H9 (cell line): ENCODE measurements around the gene AP2A2. TPM values are rescaled to one million over a fixed set of nuclear protein-coding genes. Genes with fewer than 3 reads are reported as not detected.
A peak's percentile ranks its signal among the peaks of the same experiment; 100 is the strongest.

Source experiments
- DNase-seq: peaks from one replicate; pipeline ENCODE4 v3.0.0-alpha.2; 2017
- H2AFZ ChIP-seq: one replicate; pipeline ENCODE4 v1.6.1; 2013; ENCODE audit warnings: mild to moderate bottlenecking, low read length, control low read depth, moderate library complexity
- H2AK5ac ChIP-seq: 2 replicates; pipeline ENCODE4 v1.6.1; 2013; ENCODE audit warnings: low read length, control low read depth, mixed read lengths; ENCODE audit not compliant: insufficient read length
- H2BK120ac ChIP-seq: one replicate; pipeline ENCODE4 v1.6.1; 2013; ENCODE audit warnings: low read depth, mild to moderate bottlenecking, low read length, control low read depth, inconsistent platforms; ENCODE audit not compliant: poor library complexity, severe bottlenecking
- H2BK12ac ChIP-seq: 2 replicates; pipeline ENCODE4 v1.6.1; 2013; ENCODE audit warnings: low read length, control low read depth, mixed read lengths, low read depth; ENCODE audit not compliant: insufficient read length
- H2BK15ac ChIP-seq: 2 replicates; pipeline ENCODE4 v1.6.1; 2013; ENCODE audit warnings: low read depth, low read length, control low read depth
- H2BK20ac ChIP-seq: one replicate; pipeline ENCODE4 v1.6.1; 2013; ENCODE audit warnings: low read depth, mild to moderate bottlenecking, low read length, control low read depth, inconsistent platforms; ENCODE audit not compliant: poor library complexity, severe bottlenecking
- H2BK5ac ChIP-seq: 2 replicates; pipeline ENCODE4 v1.6.1; 2013; ENCODE audit warnings: low read length, control low read depth, mixed read lengths; ENCODE audit not compliant: insufficient read length
- H3K14ac ChIP-seq: 2 replicates; pipeline ENCODE4 v1.6.1; 2013; ENCODE audit warnings: low read length, control low read depth; ENCODE audit not compliant: insufficient read depth
- H3K18ac ChIP-seq: 2 replicates; pipeline ENCODE4 v1.6.1; 2013; ENCODE audit warnings: low read depth, mild to moderate bottlenecking, mixed read lengths, low read length, control low read depth; ENCODE audit not compliant: insufficient read length
- H3K23ac ChIP-seq: 2 replicates; pipeline ENCODE4 v1.6.1; 2013; ENCODE audit warnings: low read length, control low read depth, mixed read lengths, low read depth; ENCODE audit not compliant: insufficient read length
- H3K23me2 ChIP-seq: 2 replicates; pipeline ENCODE4 v1.6.1; 2013; ENCODE audit warnings: low read depth, mild to moderate bottlenecking, mixed read lengths, low read length, control low read depth; ENCODE audit not compliant: insufficient read length, poor library complexity, severe bottlenecking
- H3K27ac ChIP-seq: 2 replicates; pipeline ENCODE4 v1.5.1; 2013; ENCODE audit warnings: low read length, control low read depth, mixed read lengths, low read depth; ENCODE audit not compliant: insufficient read length
- H3K27me3 ChIP-seq: 2 replicates; pipeline ENCODE4 v1.6.1; 2013; ENCODE audit warnings: low read length, control low read depth, inconsistent platforms; ENCODE audit not compliant: insufficient read depth
- H3K4ac ChIP-seq: 2 replicates; pipeline ENCODE4 v1.6.1; 2013; ENCODE audit warnings: low read depth, mild to moderate bottlenecking, control low read depth, inconsistent platforms, low read length, moderate library complexity
- H3K4me1 ChIP-seq: 2 replicates; pipeline ENCODE4 v1.6.1; 2013; ENCODE audit warnings: low read length, control low read depth, inconsistent platforms; ENCODE audit not compliant: insufficient read depth
- H3K4me2 ChIP-seq: 2 replicates; pipeline ENCODE4 v1.6.1; 2013; ENCODE audit warnings: low read length, control low read depth, mixed read lengths; ENCODE audit not compliant: insufficient read length, insufficient read depth
- H3K56ac ChIP-seq: 2 replicates; pipeline ENCODE4 v1.6.1; 2013; ENCODE audit warnings: low read depth, mild to moderate bottlenecking, mixed read lengths, low read length, control low read depth; ENCODE audit not compliant: insufficient read length
- H3K79me1 ChIP-seq: 2 replicates; pipeline ENCODE4 v1.6.1; 2013; ENCODE audit warnings: low read depth, mild to moderate bottlenecking, moderate library complexity, low read length, control low read depth, inconsistent platforms; ENCODE audit not compliant: insufficient read depth, poor library complexity, severe bottlenecking
- H3K79me2 ChIP-seq: 2 replicates; pipeline ENCODE4 v1.6.1; 2013; ENCODE audit warnings: low read length, control low read depth, inconsistent platforms; ENCODE audit not compliant: insufficient read depth
- H3K9ac ChIP-seq: 2 replicates; pipeline ENCODE4 v1.6.1; 2013; ENCODE audit warnings: low read length, control low read depth, mixed read lengths; ENCODE audit not compliant: insufficient read length; ENCODE audit errors: extremely low read depth
- H3K9me3 ChIP-seq: one replicate; pipeline ENCODE4 v1.6.1; 2013; ENCODE audit warnings: low read depth, low read length, inconsistent platforms; ENCODE audit not compliant: control insufficient read depth
- H3T11ph ChIP-seq: one replicate; pipeline ENCODE4 v1.6.1; 2013; ENCODE audit warnings: mild to moderate bottlenecking, low read length, control low read depth, inconsistent platforms
- H4K20me1 ChIP-seq: one replicate; pipeline ENCODE4 v1.6.1; 2013; ENCODE audit not compliant: control insufficient read depth, insufficient read length, insufficient read depth
- H4K5ac ChIP-seq: 2 replicates; pipeline ENCODE4 v1.6.1; 2013; ENCODE audit warnings: low read depth, mild to moderate bottlenecking, mixed read lengths, low read length, control low read depth; ENCODE audit not compliant: insufficient read length
- H4K8ac ChIP-seq: replicated peaks from 2 replicates; pipeline ENCODE4 v1.6.1; 2013; ENCODE audit warnings: low read length, control low read depth, mixed read lengths, low read depth; ENCODE audit not compliant: insufficient read length
- H4K91ac ChIP-seq: 2 replicates; pipeline ENCODE4 v1.6.1; 2013; ENCODE audit warnings: low read depth, mild to moderate bottlenecking, moderate library complexity, mixed read lengths, low read length, control low read depth; ENCODE audit not compliant: insufficient read length
- H3K27ac Mint-ChIP-seq, 3 experiments: 2 replicates in 2 of 3; 3 replicates in 1 of 3; pipeline ENCODE4 v1.8.0; 2020 to 2021; ENCODE audit warnings: mixed read lengths in 3 of 3, mild to moderate bottlenecking in 1 of 3, moderate library complexity in 1 of 3
- H3K27me3 Mint-ChIP-seq: 2 replicates; pipeline ENCODE4 v1.8.0; 2021; ENCODE audit warnings: low read depth, mild to moderate bottlenecking, moderate library complexity, mixed read lengths
- H3K36me3 Mint-ChIP-seq, 3 experiments: 2 replicates in 2 of 3; 3 replicates in 1 of 3; pipeline ENCODE4 v1.8.0; 2020 to 2021; ENCODE audit warnings: low read depth in 3 of 3, mixed read lengths in 3 of 3; ENCODE audit not compliant: insufficient read depth in 1 of 3
- H3K4me1 Mint-ChIP-seq, 2 experiments: 2 replicates each; pipeline ENCODE4 v1.8.0; 2020; ENCODE audit warnings: mixed read lengths in 2 of 2
- H3K4me3 Mint-ChIP-seq, 2 experiments: 2 replicates in 1 of 2; 3 replicates in 1 of 2; pipeline ENCODE4 v1.8.0; 2020 to 2021; ENCODE audit warnings: mild to moderate bottlenecking in 2 of 2, mixed read lengths in 2 of 2, moderate library complexity in 1 of 2
- H3K9me3 Mint-ChIP-seq, 2 experiments: 2 replicates in 1 of 2; 3 replicates in 1 of 2; pipeline ENCODE4 v1.8.0; 2020; ENCODE audit warnings: mild to moderate bottlenecking in 2 of 2, mixed read lengths in 2 of 2, moderate library complexity in 1 of 2
- CTCF ChIP-seq: fragments of 200-600 bp; sonication (generic); conservative IDR thresholded peaks from 3 replicates; pipeline ENCODE4 v1.8.0; 2021; ENCODE audit warnings: antibody characterized with exemption, mild to moderate bottlenecking
- whole genome bisulfite sequencing: extraction: QIAGEN DNeasy Blood & Tissue Kit; methylation state at CpG from one replicate; pipeline ENCODE4 v1.1.7; 2013; ENCODE audit warnings: missing lambda C conversion rate, low lambda C conversion rate, mixed read lengths; ENCODE audit not compliant: insufficient read length; ENCODE audit errors: extremely low coverage; 5-methylcytosine and 5-hydroxymethylcytosine counted together
- total RNA-seq: library from RNA; stranded (reverse); gene quantifications from 2 replicates; pipeline ENCODE4 v1.2.1, GENCODE V29; 2021

Gene AP2A2
- total RNA-seq, 1 experiment from 2014 or later = 53.7 TPM

GRCh38 chr11:898540-899190 is 27.0 kb upstream of the AP2A2 start:
- TF ChIP-seq CTCF = peak; percentile 34; the same call in 2 of the 3 replicates
- Histone ChIP-seq H2AFZ (no peak overlapping the region), H3K9me3 (no peaks in the 10 kb centered on the region), H3K27ac (no peak overlapping the region), H3K4me2 (no peak overlapping the region), H3K56ac (no peak overlapping the region), H3K23me2 (no peaks in the 10 kb centered on the region), H4K8ac (no peak overlapping the region), H2BK120ac (no peak overlapping the region), H3K9ac (no peak overlapping the region), H3K18ac (no peak overlapping the region), H4K5ac (no peak overlapping the region), H3K27me3 (no peaks in the 10 kb centered on the region), H3K4me1 (no peaks in the 10 kb centered on the region), H2BK5ac (no peak overlapping the region), H4K91ac (no peak overlapping the region), H2BK20ac (no peak overlapping the region), H2AK5ac (no peak overlapping the region), H4K20me1 (no peaks in the 10 kb centered on the region), H3K4ac (no peak overlapping the region), H3K79me1 (no peaks in the 10 kb centered on the region), H3T11ph (no peak overlapping the region), H2BK15ac (no peak overlapping the region), H3K23ac (no peak overlapping the region), H3K14ac (no peak overlapping the region), H2BK12ac (no peak overlapping the region), H3K79me2 (no peaks in the 10 kb centered on the region)
- no peaks in the 10 kb centered on the region for H3K27me3 Mint-ChIP-seq
- DNase-seq = no peak
- H3K27ac Mint-ChIP-seq = peak overlapping the region in 1 of 3 experiments; percentile 35; a peak in 1 of 7 replicates
- no peak overlapping the region for H3K4me3 Mint-ChIP-seq
- peaks cover 0 to under 1% of the 10 kb centered on the region in 2 experiments; a peak in 1 of 4 replicates for H3K4me1 Mint-ChIP-seq
- no peaks in the 10 kb centered on the region for H3K9me3 Mint-ChIP-seq
- no CpG with 5 or more reads among the region's 22 CpGs for WGBS
- H3K36me3 Mint-ChIP-seq = peaks cover 23 to 53% (median 40%) of the 10 kb centered on the region in 3 experiments; a peak in 6 of 7 replicates
